ENCODE data around the gene NFIB.

The NFIB gene

DNA sequence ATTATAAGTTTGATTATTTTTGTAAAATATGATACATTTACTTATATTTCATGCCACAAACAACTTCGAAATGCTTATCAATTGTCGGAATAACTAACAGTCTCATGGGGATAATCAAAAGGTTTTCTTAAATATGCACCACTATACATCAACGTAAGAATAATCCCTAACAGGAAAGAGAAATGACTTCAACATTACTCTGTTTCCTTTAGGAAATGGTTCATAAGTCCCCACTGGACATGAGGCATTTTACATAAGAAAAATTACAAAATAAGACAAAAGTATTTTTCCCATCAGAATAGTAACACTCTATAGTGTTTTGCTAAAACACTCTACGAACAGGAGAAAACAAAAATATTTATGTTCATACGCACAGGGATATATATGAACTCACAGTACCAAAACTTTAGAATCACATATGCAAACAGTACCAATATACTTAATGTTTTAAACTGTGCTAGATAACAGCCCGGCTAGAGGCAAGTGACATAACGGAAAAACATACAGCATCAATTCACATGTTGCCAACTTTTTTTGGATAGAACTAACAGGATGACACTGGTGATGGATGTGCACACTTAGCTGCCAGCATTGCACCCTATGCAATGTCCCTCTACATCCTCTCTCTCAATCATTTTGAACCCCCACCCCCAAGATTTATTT lies 120.5 kb downstream of the NFIB start:
- Mint-ChIP-seq H3K36me3 (ENCODE audit: insufficient read depth) (no peaks in the 10 kb centered on the region), H3K27me3 (no peaks in the 10 kb centered on the region), H3K4me3 (no peak overlapping the region), H3K27ac (ENCODE audit: low read depth) (no peak overlapping the region), H3K4me1 (no peaks in the 10 kb centered on the region), H3K9me3 (no peaks in the 10 kb centered on the region)
- ATAC-seq (replicated peaks; ENCODE audit: extremely low read depth, poor library complexity, severe bottlenecking): no peak
- DNase-seq (ENCODE audit: low spot score in 2 of 2): no peak

DNA sequence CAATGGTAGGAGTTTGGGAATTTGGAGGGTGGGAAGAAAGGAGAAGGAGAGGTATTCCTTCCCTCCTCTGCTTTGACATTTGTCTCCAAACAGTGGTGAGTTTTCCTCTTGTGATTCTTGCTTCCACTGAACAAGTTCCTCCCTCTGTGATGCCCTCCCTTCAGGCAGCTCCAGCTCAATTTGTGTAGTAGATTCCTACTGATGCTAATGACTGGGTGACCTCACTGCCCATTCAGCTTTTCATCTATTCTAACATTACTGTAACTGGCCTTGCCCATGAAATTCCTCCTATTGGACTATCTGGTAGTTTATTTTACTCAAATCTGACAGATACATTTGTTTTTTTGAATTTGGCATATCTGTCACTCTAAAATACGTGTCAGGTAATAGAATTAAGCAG lies 121.4 kb downstream of the NFIB start:
- DNase-seq (ENCODE audit: low spot score in 2 of 2): no peak
- ATAC-seq (replicated peaks; ENCODE audit: extremely low read depth, poor library complexity, severe bottlenecking): no peak
- Mint-ChIP-seq H3K27ac (ENCODE audit: low read depth) (no peak overlapping the region), H3K4me1 (no peaks in the 10 kb centered on the region), H3K27me3 (no peaks in the 10 kb centered on the region), H3K9me3 (no peaks in the 10 kb centered on the region), H3K4me3 (no peak overlapping the region), H3K36me3 (ENCODE audit: insufficient read depth) (no peaks in the 10 kb centered on the region)

DNA sequence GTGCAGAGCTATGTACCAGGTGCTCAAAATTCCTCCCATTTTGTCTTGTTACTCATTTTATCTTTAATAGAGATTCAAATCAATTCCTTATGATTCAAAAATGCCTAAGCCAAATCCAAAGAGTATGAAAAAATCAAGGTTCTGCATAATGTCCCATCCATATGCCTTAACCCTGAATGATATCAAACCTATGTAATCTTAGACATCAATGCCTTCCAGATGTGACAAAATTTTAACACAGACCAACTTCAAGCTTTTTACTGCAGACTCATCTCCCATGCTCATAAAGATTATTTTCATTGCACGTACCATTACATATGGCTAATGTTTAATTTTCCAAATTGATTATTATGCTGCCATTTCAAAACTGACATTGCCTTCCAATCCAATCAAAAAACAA lies 122.4 kb downstream of the NFIB start:
- H3K36me3 Mint-ChIP-seq (ENCODE audit: insufficient read depth): no peaks in the 10 kb centered on the region
- DNase-seq (ENCODE audit: low spot score in 2 of 2): no peak

DNA sequence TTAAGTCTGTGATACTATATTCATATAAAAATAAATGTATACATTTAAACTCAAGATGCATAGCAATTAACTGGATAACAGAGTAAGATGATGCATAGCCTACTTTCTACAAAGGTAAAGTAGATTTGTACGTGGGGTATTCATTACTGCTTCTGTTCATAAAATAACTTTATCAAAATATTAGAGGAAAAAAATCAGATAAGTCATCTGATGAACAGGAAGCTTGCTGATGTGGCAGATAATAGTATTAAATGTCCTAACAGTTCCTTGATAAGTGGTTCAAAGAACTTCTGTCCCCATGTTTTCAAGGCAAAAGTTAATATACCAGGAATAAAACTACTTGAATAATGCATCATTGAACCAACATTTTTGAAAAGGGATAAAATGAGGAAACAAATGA lies 123.7 kb downstream of the NFIB start:
- Mint-ChIP-seq H3K4me1 (no peaks in the 10 kb centered on the region), H3K36me3 (ENCODE audit: insufficient read depth) (no peaks in the 10 kb centered on the region), H3K4me3 (no peak overlapping the region), H3K9me3 (no peaks in the 10 kb centered on the region), H3K27me3 (no peaks in the 10 kb centered on the region), H3K27ac (ENCODE audit: low read depth) (no peak overlapping the region)
- DNase-seq (ENCODE audit: low spot score in 2 of 2): no peak
- no peak for ATAC-seq (replicated peaks; ENCODE audit: extremely low read depth, poor library complexity, severe bottlenecking)

More for the DNA sequence above, 122.4 kb downstream of the NFIB start:
- Mint-ChIP-seq H3K4me3 (no peak overlapping the region), H3K4me1 (no peaks in the 10 kb centered on the region), H3K27ac (ENCODE audit: low read depth) (no peak overlapping the region), H3K9me3 (no peaks in the 10 kb centered on the region), H3K27me3 (no peaks in the 10 kb centered on the region)
- no peak for ATAC-seq (replicated peaks; ENCODE audit: extremely low read depth, poor library complexity, severe bottlenecking)

DNA sequence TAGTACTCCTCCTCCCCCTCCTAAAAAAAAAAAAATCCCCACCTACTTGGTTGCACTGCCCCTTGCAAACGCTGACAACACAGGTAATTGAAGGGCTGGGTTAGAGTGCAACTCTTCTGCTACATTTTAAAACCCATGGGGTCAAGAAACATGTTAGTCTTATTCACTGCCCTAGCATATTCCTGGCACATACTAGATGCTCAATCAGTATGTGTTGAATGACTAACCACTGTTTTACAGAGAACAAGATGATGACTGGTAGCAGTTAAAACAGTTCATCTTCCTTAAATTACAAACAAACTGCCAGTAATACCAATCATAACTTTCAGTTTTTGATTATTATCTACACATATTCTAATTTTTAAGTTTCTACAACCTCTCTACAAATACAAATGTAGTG lies 124.4 kb downstream of the NFIB start:
- no peaks in the 10 kb centered on the region for H3K9me3 Mint-ChIP-seq
- no peaks in the 10 kb centered on the region for H3K4me1 Mint-ChIP-seq
- H3K36me3 Mint-ChIP-seq (ENCODE audit: insufficient read depth): no peaks in the 10 kb centered on the region
- H3K4me3 Mint-ChIP-seq: no peak overlapping the region
- no peak for DNase-seq (ENCODE audit: low spot score in 2 of 2)
- no peak for ATAC-seq (replicated peaks; ENCODE audit: extremely low read depth, poor library complexity, severe bottlenecking)
- no peaks in the 10 kb centered on the region for H3K27me3 Mint-ChIP-seq
- H3K27ac Mint-ChIP-seq (ENCODE audit: low read depth): no peak overlapping the region

DNA sequence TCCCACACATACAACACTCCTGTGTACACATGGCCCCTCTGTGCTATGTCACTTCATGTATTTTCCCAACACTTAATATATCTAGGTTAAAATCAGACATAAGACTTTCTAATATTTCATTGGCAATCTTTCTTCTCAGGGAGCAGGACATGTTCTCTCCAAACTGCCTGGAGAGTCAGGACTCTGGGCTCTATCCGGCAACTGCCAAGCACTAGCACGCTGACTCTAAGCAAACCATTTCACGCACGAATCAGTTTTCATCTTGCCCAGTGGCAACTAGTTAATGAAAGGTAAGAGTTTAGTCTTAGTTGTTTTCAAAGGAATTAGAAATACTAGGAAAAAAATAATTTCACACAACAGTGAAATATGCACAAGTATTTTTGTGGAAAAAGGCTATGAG lies 124.8 kb downstream of the NFIB start:
- Mint-ChIP-seq H3K36me3 (ENCODE audit: insufficient read depth) (no peaks in the 10 kb centered on the region), H3K9me3 (peaks cover under 1% of the 10 kb centered on the region), H3K27me3 (no peaks in the 10 kb centered on the region), H3K27ac (ENCODE audit: low read depth) (no peak overlapping the region), H3K4me1 (no peaks in the 10 kb centered on the region), H3K4me3 (no peak overlapping the region)
- no peak for ATAC-seq (replicated peaks; ENCODE audit: extremely low read depth, poor library complexity, severe bottlenecking)
- no peak for DNase-seq (ENCODE audit: low spot score in 2 of 2)

DNA sequence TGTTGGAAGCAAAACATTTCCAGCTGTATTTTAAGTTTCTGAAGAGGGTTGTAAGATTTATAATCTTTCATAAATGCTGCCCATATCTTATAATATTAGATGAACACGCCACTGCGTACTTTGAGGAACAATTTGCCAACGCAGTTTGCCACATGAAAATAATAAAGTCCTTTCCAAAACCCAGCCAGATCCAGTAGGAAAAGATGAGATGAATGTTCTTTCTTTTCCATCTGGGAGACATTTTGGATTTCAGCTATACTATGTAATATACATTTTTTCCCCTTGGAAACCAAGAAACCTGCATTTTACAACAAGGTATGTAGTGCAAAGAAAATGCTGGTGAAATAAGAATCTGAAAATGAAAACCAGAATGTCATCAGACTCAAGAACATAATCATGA lies 125.4 kb downstream of the NFIB start:
- Mint-ChIP-seq H3K27ac (ENCODE audit: low read depth) (no peak overlapping the region), H3K4me3 (no peak overlapping the region), H3K27me3 (no peaks in the 10 kb centered on the region), H3K4me1 (no peaks in the 10 kb centered on the region), H3K9me3 (peaks cover 5% of the 10 kb centered on the region), H3K36me3 (ENCODE audit: insufficient read depth) (no peaks in the 10 kb centered on the region)
- DNase-seq (ENCODE audit: low spot score in 2 of 2) (no peak), ATAC-seq (replicated peaks; ENCODE audit: extremely low read depth, poor library complexity, severe bottlenecking) (no peak)

DNA sequence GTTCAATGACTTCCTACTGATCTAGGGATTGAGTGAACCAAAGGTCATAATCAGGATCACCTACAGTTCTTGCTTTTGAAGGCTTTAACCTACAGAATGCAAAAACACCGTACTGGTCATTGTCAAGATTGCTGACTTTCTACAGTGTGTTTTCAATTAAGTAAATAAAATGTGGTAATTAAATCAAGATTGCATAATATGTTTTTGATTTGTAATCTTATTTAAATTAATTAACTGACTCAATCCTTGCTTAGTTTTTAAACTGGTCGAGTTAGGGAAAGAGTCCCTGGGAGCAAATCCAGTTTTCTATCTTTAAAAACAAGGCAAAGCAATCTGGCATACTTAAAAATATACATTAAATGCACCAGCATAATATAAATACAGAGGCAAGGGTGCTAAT lies 125.9 kb downstream of the NFIB start:
- Mint-ChIP-seq H3K9me3 (peaks cover 5% of the 10 kb centered on the region), H3K36me3 (ENCODE audit: insufficient read depth) (no peaks in the 10 kb centered on the region), H3K4me1 (no peaks in the 10 kb centered on the region), H3K27me3 (no peaks in the 10 kb centered on the region), H3K27ac (ENCODE audit: low read depth) (no peak overlapping the region), H3K4me3 (no peak overlapping the region)
- DNase-seq (ENCODE audit: low spot score in 2 of 2): no peak
- no peak for ATAC-seq (replicated peaks; ENCODE audit: extremely low read depth, poor library complexity, severe bottlenecking)

DNA sequence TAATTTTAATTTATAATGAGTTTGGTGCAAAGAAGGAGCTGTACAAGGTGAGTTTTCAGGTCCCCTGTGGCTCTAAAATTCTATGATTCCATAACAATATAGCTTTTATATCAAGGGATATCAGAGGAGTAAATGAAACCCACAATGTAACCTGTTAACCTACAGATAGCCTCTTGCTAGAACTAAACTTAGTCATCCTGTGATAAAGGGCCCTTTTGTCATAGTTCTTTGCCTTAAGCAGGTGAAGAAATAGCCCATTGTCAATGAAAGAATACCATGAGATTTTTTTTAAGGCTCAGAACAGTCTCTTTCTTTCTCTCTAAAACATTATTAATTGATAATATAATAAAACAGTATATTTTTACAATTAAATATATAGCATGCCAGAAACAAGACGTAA lies 127.8 kb downstream of the NFIB start:
- H3K27me3 Mint-ChIP-seq: no peaks in the 10 kb centered on the region
- ATAC-seq (replicated peaks; ENCODE audit: extremely low read depth, poor library complexity, severe bottlenecking) (no peak), DNase-seq (ENCODE audit: low spot score in 2 of 2) (no peak)
- H3K36me3 Mint-ChIP-seq (ENCODE audit: insufficient read depth): no peaks in the 10 kb centered on the region
- H3K9me3 Mint-ChIP-seq: peaks cover 5% of the 10 kb centered on the region
- H3K4me3 Mint-ChIP-seq: no peak overlapping the region
- no peaks in the 10 kb centered on the region for H3K4me1 Mint-ChIP-seq
- H3K27ac Mint-ChIP-seq (ENCODE audit: low read depth): no peak overlapping the region

DNA sequence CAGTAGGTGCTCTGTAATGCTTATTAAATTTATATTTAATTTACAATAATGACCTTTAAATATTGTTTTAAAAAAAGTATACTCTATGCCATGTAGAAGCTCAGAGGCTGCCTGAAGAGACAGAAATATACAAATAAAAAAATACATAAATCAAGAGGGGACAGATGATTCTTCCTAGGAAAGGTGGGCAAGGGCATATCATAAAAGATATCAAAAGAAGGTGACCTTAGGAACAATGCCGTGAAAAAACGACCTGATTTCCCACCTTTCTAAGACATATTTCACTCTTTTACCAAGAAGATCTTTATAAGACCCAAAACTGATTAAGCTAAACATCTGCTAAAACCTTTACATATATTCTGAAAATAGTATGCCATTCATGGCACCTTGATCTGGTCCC lies 128.9 kb downstream of the NFIB start:
- Mint-ChIP-seq H3K27me3 (no peaks in the 10 kb centered on the region), H3K36me3 (ENCODE audit: insufficient read depth) (no peaks in the 10 kb centered on the region), H3K9me3 (peaks cover 5% of the 10 kb centered on the region), H3K4me1 (no peaks in the 10 kb centered on the region), H3K4me3 (no peak overlapping the region), H3K27ac (ENCODE audit: low read depth) (no peak overlapping the region)
- DNase-seq (ENCODE audit: low spot score in 2 of 2) (no peak), ATAC-seq (replicated peaks; ENCODE audit: extremely low read depth, poor library complexity, severe bottlenecking) (no peak)

DNA sequence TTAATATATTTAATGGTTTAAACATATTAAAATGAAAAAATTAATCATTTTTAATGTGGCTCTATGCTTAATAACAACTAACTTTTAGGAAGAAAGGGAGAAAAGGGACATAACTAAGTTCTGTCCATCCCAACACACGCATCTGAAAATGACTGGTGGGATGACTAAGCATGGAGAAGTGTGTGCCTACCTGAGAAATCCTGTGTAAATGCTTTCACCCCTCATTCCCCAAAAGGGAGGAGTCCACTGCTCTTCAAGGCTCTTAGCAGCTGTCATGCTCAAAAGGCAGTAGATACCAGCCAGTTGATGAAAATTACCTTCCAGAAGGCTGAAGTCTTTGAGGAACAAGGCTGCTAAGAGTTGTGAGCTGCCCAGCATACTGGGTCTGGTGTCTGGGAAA lies 130.9 kb downstream of the NFIB start:
- Mint-ChIP-seq H3K27ac (ENCODE audit: low read depth) (no peak overlapping the region), H3K36me3 (ENCODE audit: insufficient read depth) (no peaks in the 10 kb centered on the region), H3K4me1 (no peaks in the 10 kb centered on the region), H3K4me3 (no peak overlapping the region), H3K9me3 (peaks cover 5% of the 10 kb centered on the region), H3K27me3 (no peaks in the 10 kb centered on the region)
- DNase-seq (ENCODE audit: low spot score in 2 of 2) (no peak), ATAC-seq (replicated peaks; ENCODE audit: extremely low read depth, poor library complexity, severe bottlenecking) (no peak)

DNA sequence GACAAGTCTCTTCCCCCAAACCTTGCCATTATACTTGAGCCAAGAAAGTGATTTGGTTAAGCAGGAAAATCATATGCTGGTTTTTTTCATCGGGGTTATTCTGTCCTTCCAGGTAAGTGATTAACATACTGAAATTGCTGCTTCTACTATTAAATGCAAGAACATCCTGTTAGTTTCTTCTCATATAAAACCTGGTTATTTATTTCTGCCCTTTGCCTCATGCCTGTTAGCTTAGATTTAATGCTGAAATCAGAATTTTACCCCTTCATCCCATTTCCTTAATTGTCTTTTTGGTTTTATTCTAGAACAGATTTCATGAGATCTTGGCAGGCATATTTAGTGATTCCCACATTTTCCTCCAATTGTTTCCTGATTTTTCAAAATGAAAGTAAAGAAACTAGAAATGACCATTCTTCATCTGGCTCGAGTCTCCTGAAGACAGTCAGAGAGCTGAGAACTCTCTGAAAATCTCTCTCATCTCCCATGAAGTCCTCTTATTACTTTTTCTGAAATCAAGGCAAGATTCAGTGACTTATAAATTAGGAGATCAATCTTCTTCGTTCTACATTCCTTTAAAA lies 132.9 kb downstream of the NFIB start:
- Mint-ChIP-seq H3K4me1 (no peaks in the 10 kb centered on the region), H3K27ac (ENCODE audit: low read depth) (no peak overlapping the region), H3K27me3 (no peaks in the 10 kb centered on the region), H3K9me3 (peaks cover 5% of the 10 kb centered on the region), H3K36me3 (ENCODE audit: insufficient read depth) (no peaks in the 10 kb centered on the region), H3K4me3 (no peak overlapping the region)
- no peak for DNase-seq (ENCODE audit: low spot score in 2 of 2)
- ATAC-seq (replicated peaks; ENCODE audit: extremely low read depth, poor library complexity, severe bottlenecking): no peak

DNA sequence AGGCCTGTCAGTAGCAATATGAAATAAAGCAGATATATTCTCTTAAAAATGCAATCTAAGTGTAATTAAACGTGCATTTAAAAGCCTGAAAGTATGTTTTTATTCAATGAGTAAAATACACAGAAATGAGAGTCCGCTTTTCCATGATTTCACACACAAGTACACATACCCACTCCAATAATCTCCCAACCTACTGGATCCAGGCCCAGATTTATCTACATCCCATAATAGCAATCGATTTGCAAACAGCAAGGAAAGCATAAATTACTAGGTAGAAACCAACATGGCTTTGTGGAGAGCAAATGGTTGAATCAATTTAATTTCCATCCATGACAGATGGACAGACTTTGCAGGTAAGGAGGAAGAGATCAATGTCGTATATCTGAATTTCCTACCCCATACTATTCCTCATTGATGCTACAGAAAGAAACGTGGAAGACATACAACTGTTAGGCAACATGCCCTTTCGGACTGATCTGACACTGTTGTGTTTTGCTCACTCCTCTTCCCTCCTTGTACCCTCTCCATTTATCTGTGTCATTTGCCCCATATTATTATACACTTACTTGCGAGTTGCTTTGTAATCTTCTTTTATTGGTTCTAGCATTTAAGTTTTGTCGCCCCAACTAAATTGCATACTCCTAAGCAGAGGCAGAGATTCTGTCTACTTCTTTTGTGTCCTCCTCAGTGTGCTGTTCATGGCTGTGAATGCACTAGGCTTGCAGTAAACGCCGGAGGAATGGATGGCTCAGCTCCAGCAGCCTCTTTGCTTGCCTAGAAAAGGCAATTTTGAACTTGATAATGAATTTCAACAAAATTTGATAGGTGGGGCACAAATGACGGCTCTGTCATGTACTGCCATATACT lies 133.6 kb downstream of the NFIB start:
- Mint-ChIP-seq H3K27me3 (no peaks in the 10 kb centered on the region), H3K36me3 (ENCODE audit: insufficient read depth) (no peaks in the 10 kb centered on the region), H3K4me1 (no peaks in the 10 kb centered on the region), H3K9me3 (peaks cover 5% of the 10 kb centered on the region), H3K4me3 (no peak overlapping the region), H3K27ac (ENCODE audit: low read depth) (no peak overlapping the region)
- DNase-seq (ENCODE audit: low spot score in 2 of 2): no peak
- no peak for ATAC-seq (replicated peaks; ENCODE audit: extremely low read depth, poor library complexity, severe bottlenecking)

Measured in central memory CD8-positive, alpha-beta T cell (primary cell).